ENCODE data around the gene SPINK8. TPM values are rescaled to one million over a fixed set of nuclear protein-coding genes. Genes with fewer than 3 reads are reported as not detected.

The SPINK8 gene
- total and polyA plus RNA-seq, 2 donors (not counting 3 experiments of a cell fraction or from before 2014, with no cell fraction given) = not detected

DNA sequence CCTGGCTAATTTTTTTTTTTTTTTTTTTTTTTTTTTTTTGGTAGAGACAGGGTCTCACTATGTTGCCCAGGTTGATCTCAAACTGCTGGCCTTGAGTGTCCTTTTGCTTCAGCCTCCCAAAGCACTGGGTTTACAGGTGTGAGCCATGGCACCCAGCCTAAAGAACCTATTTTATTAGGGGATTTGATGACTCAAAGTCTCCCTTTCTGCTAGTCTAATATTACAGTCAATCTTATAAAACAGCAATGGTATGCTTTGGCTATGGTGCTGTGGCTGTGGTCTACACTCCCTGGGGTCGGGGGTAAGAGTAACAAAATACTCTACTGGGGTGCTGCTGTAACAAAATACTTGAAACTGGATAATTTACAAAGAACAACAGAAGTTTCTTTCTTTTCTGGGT is 47.8 kb downstream of the SPINK8 start:
- Histone ChIP-seq H4K20me1 (replicated peaks; ENCODE audit: control insufficient read depth, extremely low read depth, insufficient read depth, low read length) (no peaks in the 10 kb centered on the region), H3K36me3 (ENCODE audit: control insufficient read depth in 2 of 2, extremely low read depth in 1 of 2, insufficient read depth in 2 of 2, low read length in 2 of 2) (no peaks in the 10 kb centered on the region), H3K9me1 (replicated peaks; ENCODE audit: control insufficient read depth, extremely low read depth, insufficient read depth, low read length) (no peaks in the 10 kb centered on the region), H2AFZ (ENCODE audit: low read depth, low read length) (no peak overlapping the region), H3K4me2 (ENCODE audit: insufficient read depth, low read length) (no peak overlapping the region), H3K27ac (ENCODE audit: insufficient read depth, low read depth, low read length) (no peak overlapping the region), H3K27me3 (ENCODE audit: control insufficient read depth in 2 of 2, insufficient read depth in 2 of 2, low read length in 2 of 2) (no peaks in the 10 kb centered on the region), H3K79me2 (ENCODE audit: control insufficient read depth, insufficient read depth, low read length) (no peaks in the 10 kb centered on the region), H3K9me3 (replicated peaks; ENCODE audit: control insufficient read depth, insufficient read depth, low read length) (no peaks in the 10 kb centered on the region), H3K4me1 (ENCODE audit: control insufficient read depth, extremely low read depth, insufficient read depth, low read length) (no peaks in the 10 kb centered on the region), H3K9ac (replicated peaks; ENCODE audit: extremely low read depth, insufficient read depth, low read length) (no peak overlapping the region), H3K4me3 (replicated peaks in 1 of 3; ENCODE audit: insufficient read depth in 1 of 3, low read depth in 1 of 3, low read length in 3 of 3) (no peak overlapping the region)
- no peak for DNase-seq (ENCODE audit: low read depth, low spot score)
- TF ChIP-seq JUN (IDR thresholded peaks at IDR 0.05; ENCODE audit: borderline replicate concordance, insufficient read depth, insufficient read length, low read depth) (no peak), GATA2 (IDR thresholded peaks at IDR 0.05; ENCODE audit: insufficient read depth, insufficient read length, low read depth, low read length) (no peak), POLR2A (IDR thresholded peaks at IDR 0.05; ENCODE audit: low read depth, low read length) (no peak), FOS (IDR thresholded peaks at IDR 0.05; ENCODE audit: borderline replicate concordance, insufficient read depth, low read length) (no peak), POLR2AphosphoS5 (IDR thresholded peaks at IDR 0.05; ENCODE audit: insufficient read depth, low read depth, low read length) (no peak), MYC (IDR thresholded peaks at IDR 0.05; ENCODE audit: low read depth, low read length) (no peak), EZH2 (IDR thresholded peaks at IDR 0.05; ENCODE audit: borderline replicate concordance, low read depth, low read length, severe bottlenecking) (no peak)
- TF ChIP-seq, protein P1, sequence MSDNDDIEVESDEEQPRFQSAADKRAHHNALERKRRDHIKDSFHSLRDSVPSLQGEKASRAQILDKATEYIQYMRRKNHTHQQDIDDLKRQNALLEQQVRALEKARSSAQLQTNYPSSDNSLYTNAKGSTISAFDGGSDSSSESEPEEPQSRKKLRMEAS (IDR thresholded peaks at IDR 0.05; ENCODE audit: insufficient read depth, insufficient read length) = no peak
- TF ChIP-seq, protein P2, sequence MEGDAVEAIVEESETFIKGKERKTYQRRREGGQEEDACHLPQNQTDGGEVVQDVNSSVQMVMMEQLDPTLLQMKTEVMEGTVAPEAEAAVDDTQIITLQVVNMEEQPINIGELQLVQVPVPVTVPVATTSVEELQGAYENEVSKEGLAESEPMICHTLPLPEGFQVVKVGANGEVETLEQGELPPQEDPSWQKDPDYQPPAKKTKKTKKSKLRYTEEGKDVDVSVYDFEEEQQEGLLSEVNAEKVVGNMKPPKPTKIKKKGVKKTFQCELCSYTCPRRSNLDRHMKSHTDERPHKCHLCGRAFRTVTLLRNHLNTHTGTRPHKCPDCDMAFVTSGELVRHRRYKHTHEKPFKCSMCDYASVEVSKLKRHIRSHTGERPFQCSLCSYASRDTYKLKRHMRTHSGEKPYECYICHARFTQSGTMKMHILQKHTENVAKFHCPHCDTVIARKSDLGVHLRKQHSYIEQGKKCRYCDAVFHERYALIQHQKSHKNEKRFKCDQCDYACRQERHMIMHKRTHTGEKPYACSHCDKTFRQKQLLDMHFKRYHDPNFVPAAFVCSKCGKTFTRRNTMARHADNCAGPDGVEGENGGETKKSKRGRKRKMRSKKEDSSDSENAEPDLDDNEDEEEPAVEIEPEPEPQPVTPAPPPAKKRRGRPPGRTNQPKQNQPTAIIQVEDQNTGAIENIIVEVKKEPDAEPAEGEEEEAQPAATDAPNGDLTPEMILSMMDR (IDR thresholded peaks at IDR 0.05; ENCODE audit: extremely low read depth in 1 of 2, insufficient read depth in 1 of 2, low read depth in 1 of 2, low read length in 2 of 2) = no peak
- no TSS peak for BruUV-seq (replicated peaks)
- dilution Hi-C loops (cut with MboI; ENCODE audit: extremely low pct_ligation_motif_present, low sequenced_read_pairs) (no loop called here), intact Hi-C loops (cut with micrococcal nuclease) (no loop called here)
- POLR2A ChIA-PET = no interaction called here
- CTCF ChIA-PET = interaction anchor here (24.1 kb wide), 1 partner anchor 147 kb away, joined by 723 read pairs; the partner anchor contains the start of gene PLXNB1
- no peak for FAIRE-seq

Data from endothelial cell of umbilical vein (primary cell).